ENCODE data around the gene CCNF.

CCNF gene

GRCh38 chr16:2468725-2469398 is 39.6 kb downstream of the CCNF start:
- Histone ChIP-seq H3K36me3 (ENCODE audit: insufficient read depth, low read length) (no peaks in the 10 kb centered on the region; the same call in 1 of the 2 replicates), H3K9ac (ENCODE audit: low read depth, low read length) (peak overlapping the region; percentile 71), H3K4me1 (ENCODE audit: insufficient read depth, low read length) (peaks cover 22% of the 10 kb centered on the region)

GRCh38 chr16:2469399-2470233 is 40.4 kb downstream of the CCNF start:
- H3K36me3 ChIP-seq (ENCODE audit: insufficient read depth, low read length), result no peaks in the 10 kb centered on the region
- no peak overlapping the region; the same call in 1 of the 2 replicates for H3K9ac ChIP-seq (ENCODE audit: low read depth, low read length)
- H3K9me3 ChIP-seq (ENCODE audit: control insufficient read depth, insufficient read depth, low read length), result no peaks in the 10 kb centered on the region
- peaks cover 22% of the 10 kb centered on the region for H3K4me1 ChIP-seq (ENCODE audit: insufficient read depth, low read length)

More at GRCh38 chr16:2468725-2469398, 39.6 kb downstream of the CCNF start:
- H3K9me3 ChIP-seq (ENCODE audit: control insufficient read depth, insufficient read depth, low read length), result no peaks in the 10 kb centered on the region

- no peak overlapping the region for H3K9ac ChIP-seq (ENCODE audit: low read depth, low read length)
- no peaks in the 10 kb centered on the region for H3K36me3 ChIP-seq (ENCODE audit: insufficient read depth, low read length)
- no peaks in the 10 kb centered on the region for H3K9me3 ChIP-seq (ENCODE audit: control insufficient read depth, insufficient read depth, low read length)
- H3K4me1 ChIP-seq (ENCODE audit: insufficient read depth, low read length), result peaks cover 22% of the 10 kb centered on the region
Measured at GRCh38 chr16:2470234-2470601, 41.0 kb downstream of the CCNF start.

- H3K9me3 ChIP-seq (ENCODE audit: control insufficient read depth, insufficient read depth, low read length), result no peaks in the 10 kb centered on the region
- H3K9ac ChIP-seq (ENCODE audit: low read depth, low read length), result 0 out of 2 replicates have a peak overlapping the region, but pooled peaks have one; percentile 21
- no peaks in the 10 kb centered on the region for H3K36me3 ChIP-seq (ENCODE audit: insufficient read depth, low read length)
- H3K4me1 ChIP-seq (ENCODE audit: insufficient read depth, low read length), result peaks cover 22% of the 10 kb centered on the region
Measured at GRCh38 chr16:2470603-2471015, 41.4 kb downstream of the CCNF start.

- Histone ChIP-seq H3K4me1 (ENCODE audit: insufficient read depth, low read length) (peaks cover 22% of the 10 kb centered on the region), H3K9me3 (ENCODE audit: control insufficient read depth, insufficient read depth, low read length) (no peaks in the 10 kb centered on the region), H3K36me3 (ENCODE audit: insufficient read depth, low read length) (no peaks in the 10 kb centered on the region), H3K9ac (ENCODE audit: low read depth, low read length) (peak within 1 kb of the TSS; percentile 46; the same call in 1 of the 2 replicates)
Measured at GRCh38 chr16:2471016-2471652, 41.9 kb downstream of the CCNF start, which contains the start of gene NTN3. TSS of gene NTN3 (plus strand) at chr16:2471297. CDS start at chr16:2471702, 405 bp downstream.

GRCh38 chr16:2471653-2472487 is 42.6 kb downstream of the CCNF start:
- Histone ChIP-seq H3K9me3 (ENCODE audit: control insufficient read depth, insufficient read depth, low read length) (no peaks in the 10 kb centered on the region), H3K9ac (ENCODE audit: low read depth, low read length) (peak overlapping the region; percentile 46; the same call in 1 of the 2 replicates), H3K4me1 (ENCODE audit: insufficient read depth, low read length) (peaks cover 22% of the 10 kb centered on the region), H3K36me3 (ENCODE audit: insufficient read depth, low read length) (no peaks in the 10 kb centered on the region)

GRCh38 chr16:2472488-2472864 is 43.2 kb downstream of the CCNF start:
- Histone ChIP-seq H3K4me1 (ENCODE audit: insufficient read depth, low read length) (peaks cover 19% of the 10 kb centered on the region), H3K36me3 (ENCODE audit: insufficient read depth, low read length) (no peaks in the 10 kb centered on the region), H3K9ac (ENCODE audit: low read depth, low read length) (no peak overlapping the region), H3K9me3 (ENCODE audit: control insufficient read depth, insufficient read depth, low read length) (no peaks in the 10 kb centered on the region)

- H3K9ac ChIP-seq (ENCODE audit: low read depth, low read length), result peak overlapping the region; percentile 81; the same call in 1 of the 2 replicates
Measured at GRCh38 chr16:2472885-2473445, 43.7 kb downstream of the CCNF start.

GRCh38 chr16:2473446-2473926 is 44.2 kb downstream of the CCNF start:
- Histone ChIP-seq H3K36me3 (ENCODE audit: insufficient read depth, low read length) (no peaks in the 10 kb centered on the region), H3K4me1 (ENCODE audit: insufficient read depth, low read length) (peaks cover 19% of the 10 kb centered on the region), H3K9me3 (ENCODE audit: control insufficient read depth, insufficient read depth, low read length) (no peaks in the 10 kb centered on the region), H3K9ac (ENCODE audit: low read depth, low read length) (peak overlapping the region; percentile 81; the same call in 1 of the 2 replicates)

More at GRCh38 chr16:2472885-2473445, 43.7 kb downstream of the CCNF start:
- H3K36me3 ChIP-seq (ENCODE audit: insufficient read depth, low read length), result no peaks in the 10 kb centered on the region
- H3K9me3 ChIP-seq (ENCODE audit: control insufficient read depth, insufficient read depth, low read length), result no peaks in the 10 kb centered on the region
- H3K4me1 ChIP-seq (ENCODE audit: insufficient read depth, low read length), result peaks cover 19% of the 10 kb centered on the region

GRCh38 chr16:2473999-2474876 is 45.0 kb downstream of the CCNF start:
- no peaks in the 10 kb centered on the region for H3K9me3 ChIP-seq (ENCODE audit: control insufficient read depth, insufficient read depth, low read length)
- H3K36me3 ChIP-seq (ENCODE audit: insufficient read depth, low read length), result no peaks in the 10 kb centered on the region
- H3K4me1 ChIP-seq (ENCODE audit: insufficient read depth, low read length), result peaks cover 14% of the 10 kb centered on the region
- peak overlapping the region; percentile 81 for H3K9ac ChIP-seq (ENCODE audit: low read depth, low read length)

GRCh38 chr16:2474877-2475412 is 45.7 kb downstream of the CCNF start, which contains the start of gene TBC1D24:
TSS of gene TBC1D24 (plus strand) at chr16:2475127. CDS start at chr16:2496149, 21,022 bp downstream.
- Histone ChIP-seq H3K9me3 (ENCODE audit: control insufficient read depth, insufficient read depth, low read length) (no peaks in the 10 kb centered on the region), H3K4me1 (ENCODE audit: insufficient read depth, low read length) (peaks cover 7% of the 10 kb centered on the region), H3K9ac (ENCODE audit: low read depth, low read length) (peak within 1 kb of the TSS; percentile 81), H3K36me3 (ENCODE audit: insufficient read depth, low read length) (no peaks in the 10 kb centered on the region)

Data from ES-I3 (cell line).